HepG2 (cell line): ENCODE data around the gene SYNJ2. TPM values are rescaled to one million over a fixed set of nuclear protein-coding genes. Genes with fewer than 3 reads are reported as not detected.
A peak's percentile ranks its signal among the peaks of the same experiment; 100 is the strongest.

Experiments used
- AGO2 ChIP-seq: fragments of 200-400 bp; formaldehyde crosslinking; optimal IDR thresholded peaks from 2 replicates; pipeline ENCODE3; 2017; ENCODE audit warnings: mild to moderate bottlenecking, low read depth, low read length, moderate library complexity
- CCDC6 ChIP-seq: sonication (generic); formaldehyde crosslinking; IDR thresholded peaks from 2 replicates; pipeline ENCODE4 v1.8.1; 2022; ENCODE audit warnings: mild to moderate bottlenecking, missing genetic modification reagents, moderate library complexity
- FOSL1 ChIP-seq: sonication (generic); formaldehyde crosslinking; IDR thresholded peaks from 2 replicates; pipeline ENCODE4 v1.9.0; 2021; ENCODE audit warnings: missing genetic modification reagents, borderline replicate concordance
- JUND ChIP-seq: sonication (generic); formaldehyde crosslinking; IDR thresholded peaks from 2 replicates; pipeline ENCODE4 v1.8.0; 2022; ENCODE audit warnings: mild to moderate bottlenecking, missing genetic modification reagents
- KIAA2018 ChIP-seq: sonication (generic); formaldehyde crosslinking; IDR thresholded peaks from 2 replicates; pipeline ENCODE4 v1.5.0; 2020; ENCODE audit warnings: mild to moderate bottlenecking, missing genetic modification reagents, borderline replicate concordance
- MBD4 ChIP-seq: IDR thresholded peaks from 2 replicates; pipeline ENCODE4 v1.6.1; 2012; ENCODE audit warnings: low read length, inconsistent platforms, borderline replicate concordance
- SRF ChIP-seq: IDR thresholded peaks from 2 replicates; pipeline ENCODE4 v1.6.1; 2011; ENCODE audit warnings: mild to moderate bottlenecking, low read depth, low read length, moderate library complexity
- YY1 ChIP-seq: IDR thresholded peaks from 2 replicates; pipeline ENCODE4 v1.6.1; 2011; ENCODE audit warnings: low read length, low read depth, moderate library complexity, mild to moderate bottlenecking; ENCODE audit not compliant: insufficient read depth, insufficient replicate concordance
- ZFYVE20 ChIP-seq: sonication (generic); formaldehyde crosslinking; IDR thresholded peaks from 2 replicates; pipeline ENCODE4 v1.8.0; 2023; ENCODE audit warnings: low read depth, mild to moderate bottlenecking, moderate library complexity, missing genetic modification reagents, borderline replicate concordance
- ZNF883 ChIP-seq: sonication (generic); formaldehyde crosslinking; IDR thresholded peaks from 2 replicates; pipeline ENCODE4 v1.5.1; 2020; ENCODE audit warnings: mild to moderate bottlenecking, missing genetic modification reagents; ENCODE audit errors: not compliant biosample characterization
- polyA plus RNA-seq, 8 experiments: library from polyadenylated mRNA; depleted of rRNA in 3 of 8; stranded (reverse) in 7 of 8; unstranded in 1 of 8; fragments of >200 nt; fragmentation: Illumina TruSeq in 4 of 8; extraction: Trizol in 4 of 8; gene quantifications; 2 replicates each; pipeline versions ENCODE4 v1.2.1 to v1.2.3, GENCODE V29; 2011 to 2016; ENCODE audit warnings: low read depth in 4 of 8, missing spikeins in 1 of 8, mixed read lengths in 1 of 8; ENCODE audit not compliant: insufficient read depth in 1 of 8
- total RNA-seq, 5 experiments: library from RNA; depleted of rRNA; stranded (reverse); fragments of >200 nt; fragmentation: Illumina TruSeq; extraction: Trizol; gene quantifications; 2 replicates each; pipeline ENCODE4 v1.2.3, GENCODE V29; 2016; ENCODE audit warnings: low read depth in 1 of 5
- TF ChIP-seq, protein P1 (sequence below): sonication (generic); formaldehyde crosslinking; IDR thresholded peaks from 2 replicates; pipeline ENCODE4 v1.5.0; 2020; ENCODE audit warnings: missing genetic modification reagents
- TF ChIP-seq, protein P2 (sequence below): sonication (generic); formaldehyde crosslinking; conservative IDR thresholded peaks from 2 replicates; pipeline ENCODE4 v1.4.0; 2020; ENCODE audit warnings: missing genetic modification reagents
- TF ChIP-seq, protein P3 (sequence below): sonication (generic); formaldehyde crosslinking; IDR thresholded peaks from 2 replicates; pipeline ENCODE4 v1.4.0; 2020; ENCODE audit warnings: missing genetic modification reagents

The SYNJ2 gene
- total and polyA plus RNA-seq, 2 of the 13 experiments (the other 11 are each of a cell fraction or from before 2014, with no cell fraction given), result 39.1 to 57.6 TPM

DNA sequence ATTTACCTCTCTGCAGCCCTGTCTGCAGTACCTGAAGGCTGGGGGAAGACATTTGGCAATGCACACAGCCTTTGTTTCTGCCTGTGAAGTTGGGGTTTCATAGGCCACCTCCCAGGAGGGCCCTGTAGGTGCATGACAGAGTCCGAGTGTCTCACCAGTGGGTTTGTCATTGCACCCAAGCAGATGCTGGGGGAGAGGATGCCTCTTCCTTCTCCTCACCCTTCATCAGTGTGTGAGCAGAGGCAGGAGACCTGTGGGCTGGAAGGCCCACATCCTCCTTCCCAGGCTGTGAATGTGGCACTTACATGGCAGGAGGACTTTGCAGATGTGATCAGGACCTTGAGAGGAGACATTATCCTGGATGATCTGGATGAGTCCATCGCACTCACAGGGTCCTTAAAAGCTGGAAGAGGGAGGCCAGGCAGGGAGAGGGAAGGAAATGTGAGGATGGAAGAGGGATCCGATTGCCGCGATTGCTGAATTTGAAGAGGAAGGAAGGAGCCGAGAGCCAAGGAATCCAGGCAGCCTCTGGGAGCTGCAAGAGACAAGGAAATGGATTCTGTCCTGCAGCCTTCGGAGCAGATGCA, 30.4 kb downstream of the SYNJ2 start (continued):
- TF ChIP-seq KIAA2018 (CRISPR knock-in tag) (no peak), FOSL1 (CRISPR knock-in tag) (no peak), MBD4 (no peak), JUND (CRISPR knock-in tag) (no peak), CCDC6 (no peak), AGO2 (no peak), SRF (no peak), YY1 (no peak), ZNF883 (CRISPR knock-in tag) (peak; percentile 67), ZFYVE20 (CRISPR knock-in tag) (no peak)
- TF ChIP-seq, protein P1, sequence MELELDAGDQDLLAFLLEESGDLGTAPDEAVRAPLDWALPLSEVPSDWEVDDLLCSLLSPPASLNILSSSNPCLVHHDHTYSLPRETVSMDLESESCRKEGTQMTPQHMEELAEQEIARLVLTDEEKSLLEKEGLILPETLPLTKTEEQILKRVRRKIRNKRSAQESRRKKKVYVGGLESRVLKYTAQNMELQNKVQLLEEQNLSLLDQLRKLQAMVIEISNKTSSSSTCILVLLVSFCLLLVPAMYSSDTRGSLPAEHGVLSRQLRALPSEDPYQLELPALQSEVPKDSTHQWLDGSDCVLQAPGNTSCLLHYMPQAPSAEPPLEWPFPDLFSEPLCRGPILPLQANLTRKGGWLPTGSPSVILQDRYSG, result no peak
- TF ChIP-seq, protein P2, sequence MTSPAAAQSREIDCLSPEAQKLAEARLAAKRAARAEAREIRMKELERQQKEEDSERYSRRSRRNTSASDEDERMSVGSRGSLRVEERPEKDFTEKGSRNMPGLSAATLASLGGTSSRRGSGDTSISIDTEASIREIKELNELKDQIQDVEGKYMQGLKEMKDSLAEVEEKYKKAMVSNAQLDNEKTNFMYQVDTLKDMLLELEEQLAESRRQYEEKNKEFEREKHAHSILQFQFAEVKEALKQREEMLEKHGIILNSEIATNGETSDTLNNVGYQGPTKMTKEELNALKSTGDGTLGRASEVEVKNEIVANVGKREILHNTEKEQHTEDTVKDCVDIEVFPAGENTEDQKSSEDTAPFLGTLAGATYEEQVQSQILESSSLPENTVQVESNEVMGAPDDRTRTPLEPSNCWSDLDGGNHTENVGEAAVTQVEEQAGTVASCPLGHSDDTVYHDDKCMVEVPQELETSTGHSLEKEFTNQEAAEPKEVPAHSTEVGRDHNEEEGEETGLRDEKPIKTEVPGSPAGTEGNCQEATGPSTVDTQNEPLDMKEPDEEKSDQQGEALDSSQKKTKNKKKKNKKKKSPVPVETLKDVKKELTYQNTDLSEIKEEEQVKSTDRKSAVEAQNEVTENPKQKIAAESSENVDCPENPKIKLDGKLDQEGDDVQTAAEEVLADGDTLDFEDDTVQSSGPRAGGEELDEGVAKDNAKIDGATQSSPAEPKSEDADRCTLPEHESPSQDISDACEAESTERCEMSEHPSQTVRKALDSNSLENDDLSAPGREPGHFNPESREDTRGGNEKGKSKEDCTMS (CRISPR knock-in tag), result no peak
- TF ChIP-seq, protein P3, sequence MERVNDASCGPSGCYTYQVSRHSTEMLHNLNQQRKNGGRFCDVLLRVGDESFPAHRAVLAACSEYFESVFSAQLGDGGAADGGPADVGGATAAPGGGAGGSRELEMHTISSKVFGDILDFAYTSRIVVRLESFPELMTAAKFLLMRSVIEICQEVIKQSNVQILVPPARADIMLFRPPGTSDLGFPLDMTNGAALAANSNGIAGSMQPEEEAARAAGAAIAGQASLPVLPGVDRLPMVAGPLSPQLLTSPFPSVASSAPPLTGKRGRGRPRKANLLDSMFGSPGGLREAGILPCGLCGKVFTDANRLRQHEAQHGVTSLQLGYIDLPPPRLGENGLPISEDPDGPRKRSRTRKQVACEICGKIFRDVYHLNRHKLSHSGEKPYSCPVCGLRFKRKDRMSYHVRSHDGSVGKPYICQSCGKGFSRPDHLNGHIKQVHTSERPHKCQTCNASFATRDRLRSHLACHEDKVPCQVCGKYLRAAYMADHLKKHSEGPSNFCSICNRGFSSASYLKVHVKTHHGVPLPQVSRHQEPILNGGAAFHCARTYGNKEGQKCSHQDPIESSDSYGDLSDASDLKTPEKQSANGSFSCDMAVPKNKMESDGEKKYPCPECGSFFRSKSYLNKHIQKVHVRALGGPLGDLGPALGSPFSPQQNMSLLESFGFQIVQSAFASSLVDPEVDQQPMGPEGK, result no peak; the same call in 1 of the 2 replicates
